ENCODE data around the gene ANKRD53.

GRCh38 chr2:70988726-70989648, 10.6 kb downstream of the ANKRD53 start:
- TF ChIP-seq POLR2A (IDR thresholded peaks at IDR 0.05) = no peak
- TF ChIP-seq, protein P1, sequence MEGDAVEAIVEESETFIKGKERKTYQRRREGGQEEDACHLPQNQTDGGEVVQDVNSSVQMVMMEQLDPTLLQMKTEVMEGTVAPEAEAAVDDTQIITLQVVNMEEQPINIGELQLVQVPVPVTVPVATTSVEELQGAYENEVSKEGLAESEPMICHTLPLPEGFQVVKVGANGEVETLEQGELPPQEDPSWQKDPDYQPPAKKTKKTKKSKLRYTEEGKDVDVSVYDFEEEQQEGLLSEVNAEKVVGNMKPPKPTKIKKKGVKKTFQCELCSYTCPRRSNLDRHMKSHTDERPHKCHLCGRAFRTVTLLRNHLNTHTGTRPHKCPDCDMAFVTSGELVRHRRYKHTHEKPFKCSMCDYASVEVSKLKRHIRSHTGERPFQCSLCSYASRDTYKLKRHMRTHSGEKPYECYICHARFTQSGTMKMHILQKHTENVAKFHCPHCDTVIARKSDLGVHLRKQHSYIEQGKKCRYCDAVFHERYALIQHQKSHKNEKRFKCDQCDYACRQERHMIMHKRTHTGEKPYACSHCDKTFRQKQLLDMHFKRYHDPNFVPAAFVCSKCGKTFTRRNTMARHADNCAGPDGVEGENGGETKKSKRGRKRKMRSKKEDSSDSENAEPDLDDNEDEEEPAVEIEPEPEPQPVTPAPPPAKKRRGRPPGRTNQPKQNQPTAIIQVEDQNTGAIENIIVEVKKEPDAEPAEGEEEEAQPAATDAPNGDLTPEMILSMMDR (IDR thresholded peaks at IDR 0.05) = no peak
- no peak for TF ChIP-seq POLR2AphosphoS5 (IDR thresholded peaks at IDR 0.05)
